Keratinocyte (primary cell): Measurements from ENCODE around the gene FMNL2. TPM values are rescaled to one million over a fixed set of nuclear protein-coding genes. Genes with fewer than 3 reads are reported as not detected.
A peak's percentile ranks its signal among the peaks of the same experiment; 100 is the strongest.

ENCODE experiments used
- DNase-seq: peaks from one replicate; pipeline ENCODE4 v3.0.0-alpha.2; 2011; ENCODE audit warnings: low read depth, missing footprints, low spot score
- FAIRE-seq: peaks from 2 replicates; lab custom pipeline; 2011; peaks lifted over from hg19 to GRCh38; lab: Jason Lieb, UNC
- H2AFZ ChIP-seq: 2 replicates; pipeline ENCODE4 v1.6.0; 2012; ENCODE audit warnings: low read length, control low read depth, inconsistent platforms; ENCODE audit not compliant: control insufficient read depth
- H3K27ac ChIP-seq: 2 replicates; pipeline ENCODE4 v1.5.1; 2011; ENCODE audit warnings: low read length; ENCODE audit not compliant: control insufficient read depth, insufficient read depth
- H3K27me3 ChIP-seq: 3 replicates; pipeline ENCODE4 v1.6.0; 2011; ENCODE audit warnings: low read length; ENCODE audit not compliant: control insufficient read depth, insufficient read depth; ENCODE audit errors: extremely low read depth
- H3K36me3 ChIP-seq, 2 experiments: 2 replicates in 1 of 2; 3 replicates in 1 of 2; pipeline ENCODE4 v1.5.1; 2011; ENCODE audit warnings: low read length in 2 of 2, mild to moderate bottlenecking in 1 of 2; ENCODE audit not compliant: control insufficient read depth in 2 of 2, insufficient read depth in 2 of 2; ENCODE audit errors: extremely low read depth in 1 of 2
- H3K4me1 ChIP-seq: 3 replicates; pipeline ENCODE4 v1.5.1; 2011; ENCODE audit warnings: low read length; ENCODE audit not compliant: control insufficient read depth, insufficient read depth; ENCODE audit errors: extremely low read depth
- H3K4me2 ChIP-seq: 3 replicates; pipeline ENCODE4 v1.6.0; 2011; ENCODE audit warnings: low read depth, low read length; ENCODE audit not compliant: control insufficient read depth, insufficient read depth; ENCODE audit errors: extremely low read depth
- H3K4me3 ChIP-seq, 3 experiments: fragments of 200-600 bp in 1 of 3; sonication (generic) in 1 of 3; 2 replicates in 2 of 3; 3 replicates in 1 of 3; pipeline ENCODE4 v1.5.1; 2011 to 2016; ENCODE audit warnings: low read length in 3 of 3, mild to moderate bottlenecking in 3 of 3, control low read depth in 2 of 3, inconsistent platforms in 1 of 3, low read depth in 1 of 3, mixed read lengths in 1 of 3, mixed run types in 1 of 3, moderate library complexity in 1 of 3; ENCODE audit not compliant: control insufficient read depth in 2 of 3, insufficient read depth in 2 of 3; ENCODE audit errors: extremely low read depth in 1 of 3
- H3K79me2 ChIP-seq: 2 replicates; pipeline ENCODE4 v1.6.0; 2012; ENCODE audit warnings: low read length; ENCODE audit not compliant: control insufficient read depth, insufficient read depth
- H3K9ac ChIP-seq: 3 replicates; pipeline ENCODE4 v1.6.0; 2011; ENCODE audit warnings: low read length; ENCODE audit not compliant: control insufficient read depth, insufficient read depth; ENCODE audit errors: extremely low read depth
- H3K9me1 ChIP-seq: 3 replicates; pipeline ENCODE4 v1.6.0; 2011; ENCODE audit warnings: low read length; ENCODE audit not compliant: control insufficient read depth, insufficient read depth; ENCODE audit errors: extremely low read depth
- H3K9me3 ChIP-seq: 2 replicates; pipeline ENCODE4 v1.5.1; 2012; ENCODE audit warnings: low read depth, low read length; ENCODE audit not compliant: control insufficient read depth
- H4K20me1 ChIP-seq: 3 replicates; pipeline ENCODE4 v1.6.0; 2011; ENCODE audit warnings: low read length; ENCODE audit not compliant: control insufficient read depth, insufficient read depth; ENCODE audit errors: extremely low read depth
- EZH2 ChIP-seq: IDR thresholded peaks from one replicate; pipeline ENCODE4 v1.6.1; 2012; ENCODE audit warnings: inconsistent platforms, mild to moderate bottlenecking, low read length, moderate library complexity
- dilution Hi-C: fragments of 300-500 bp; cut with MboI; formaldehyde crosslinking; loops from one replicate; pipeline ENCODE4 v1.7.0; 2020; ENCODE audit warnings: low sequenced_read_pairs; ENCODE audit not compliant: extremely low pct_ligation_motif_present
- polyA plus RNA-seq, 5 experiments: library from polyadenylated mRNA; depleted of rRNA in 3 of 5; stranded (reverse) in 3 of 5; stranded (forward) in 1 of 5; unstranded in 1 of 5; fragments of >200 nt; gene quantifications; 1 replicate in 1 of 5; 2 replicates in 3 of 5; 3 replicates in 1 of 5; pipeline versions ENCODE4 v1.2.1 to v1.2.3, GENCODE V29; 2011 to 2012; ENCODE audit warnings: missing spikeins in 2 of 5, low read depth in 1 of 5, low replicate concordance in 1 of 5
- TF ChIP-seq, protein P1 (sequence below), 3 experiments: IDR thresholded peaks in 1 of 3; conservative IDR thresholded peaks in 1 of 3; optimal IDR thresholded peaks in 1 of 3; 2 replicates in 2 of 3; 3 replicates in 1 of 3; pipeline versions ENCODE3 to v1.5.1; 2011; ENCODE audit warnings: low read length in 3 of 3, mild to moderate bottlenecking in 3 of 3, moderate library complexity in 2 of 3, control low read depth in 1 of 3, inconsistent platforms in 1 of 3; ENCODE audit not compliant: insufficient read depth in 2 of 3; ENCODE audit errors: extremely low read depth in 1 of 3

Gene FMNL2
- polyA plus RNA-seq, 1 donor (not counting 4 experiments of a cell fraction or from before 2014, with no cell fraction given): 62.7 TPM

- dilution Hi-C loops: no loop called here
- peak; percentile 23 for FAIRE-seq
- Histone ChIP-seq H2AFZ (no peak overlapping the region), H3K27ac (no peak overlapping the region), H4K20me1 (no peaks in the 10 kb centered on the region), H3K4me2 (no peak overlapping the region), H3K9ac (no peak overlapping the region), H3K4me3 (no peak overlapping the region), H3K9me3 (no peaks in the 10 kb centered on the region), H3K9me1 (peaks cover 6% of the 10 kb centered on the region), H3K27me3 (no peaks in the 10 kb centered on the region), H3K4me1 (peaks cover 51% of the 10 kb centered on the region), H3K36me3 (peaks cover 0 to 2% of the 10 kb centered on the region in 2 experiments), H3K79me2 (peaks cover 81% of the 10 kb centered on the region)
- TF ChIP-seq, protein P1, sequence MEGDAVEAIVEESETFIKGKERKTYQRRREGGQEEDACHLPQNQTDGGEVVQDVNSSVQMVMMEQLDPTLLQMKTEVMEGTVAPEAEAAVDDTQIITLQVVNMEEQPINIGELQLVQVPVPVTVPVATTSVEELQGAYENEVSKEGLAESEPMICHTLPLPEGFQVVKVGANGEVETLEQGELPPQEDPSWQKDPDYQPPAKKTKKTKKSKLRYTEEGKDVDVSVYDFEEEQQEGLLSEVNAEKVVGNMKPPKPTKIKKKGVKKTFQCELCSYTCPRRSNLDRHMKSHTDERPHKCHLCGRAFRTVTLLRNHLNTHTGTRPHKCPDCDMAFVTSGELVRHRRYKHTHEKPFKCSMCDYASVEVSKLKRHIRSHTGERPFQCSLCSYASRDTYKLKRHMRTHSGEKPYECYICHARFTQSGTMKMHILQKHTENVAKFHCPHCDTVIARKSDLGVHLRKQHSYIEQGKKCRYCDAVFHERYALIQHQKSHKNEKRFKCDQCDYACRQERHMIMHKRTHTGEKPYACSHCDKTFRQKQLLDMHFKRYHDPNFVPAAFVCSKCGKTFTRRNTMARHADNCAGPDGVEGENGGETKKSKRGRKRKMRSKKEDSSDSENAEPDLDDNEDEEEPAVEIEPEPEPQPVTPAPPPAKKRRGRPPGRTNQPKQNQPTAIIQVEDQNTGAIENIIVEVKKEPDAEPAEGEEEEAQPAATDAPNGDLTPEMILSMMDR (optimal IDR thresholded peaks at IDR 0.05 in 1 of 3, IDR thresholded peaks at IDR 0.05 in 1 of 3, conservative IDR thresholded peaks at IDR 0.05 in 1 of 3; ENCODE audit: extremely low read depth in 1 of 3, insufficient read depth in 2 of 3, low read length in 3 of 3): no peak
- no peak for TF ChIP-seq EZH2
- DNase-seq: no peak
These were observed 173.5 kb downstream of the FMNL2 start for GRCh38 chr2:152508446-152508845.

DNA sequence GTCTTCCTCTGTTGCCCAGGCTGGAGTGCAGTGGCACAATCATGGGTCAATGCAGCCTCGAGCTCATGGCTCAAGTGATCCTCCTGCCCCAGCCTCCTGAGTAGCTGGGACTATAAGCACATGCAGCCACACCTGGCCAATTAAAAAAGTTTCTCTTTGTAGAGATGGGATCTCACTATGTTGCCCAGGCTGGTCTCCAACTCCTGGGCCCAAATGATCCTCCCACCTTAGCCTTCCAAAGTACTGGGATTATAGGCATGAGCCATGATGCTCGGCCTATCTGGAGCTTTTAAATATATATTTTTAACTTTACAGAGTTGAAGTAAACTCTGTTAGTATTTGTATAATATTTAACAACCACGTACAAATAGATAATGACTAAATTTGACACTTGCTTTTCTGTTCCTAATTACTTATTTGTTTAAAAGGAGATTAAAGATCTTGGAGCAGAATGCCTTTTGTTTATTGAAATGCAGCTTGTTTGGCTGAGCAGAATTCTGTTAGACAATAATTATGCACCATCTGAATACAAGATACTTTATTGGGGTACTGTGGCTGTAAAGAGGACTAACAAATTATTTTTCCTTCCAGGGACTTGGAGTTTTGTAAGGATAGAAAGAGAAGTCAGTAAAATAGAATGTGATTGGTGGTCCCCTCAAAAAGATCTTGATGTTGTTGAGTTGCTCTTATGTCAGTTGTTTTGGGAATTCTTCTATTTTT lies 175.0 kb downstream of the FMNL2 start:
- H3K4me1 ChIP-seq: peaks cover 46% of the 10 kb centered on the region

More for the DNA sequence above, 175.0 kb downstream of the FMNL2 start:
- dilution Hi-C loops: no loop called here
- peaks cover 4% of the 10 kb centered on the region for H3K9me1 ChIP-seq
- no peak overlapping the region for H3K4me3 ChIP-seq
- H2AFZ ChIP-seq: no peak overlapping the region
- peaks cover 79% of the 10 kb centered on the region for H3K79me2 ChIP-seq
- H3K9me3 ChIP-seq: no peaks in the 10 kb centered on the region
- H3K27me3 ChIP-seq: no peaks in the 10 kb centered on the region
- DNase-seq (no peak), FAIRE-seq (no peak)
- TF ChIP-seq, protein P1 (optimal IDR thresholded peaks at IDR 0.05 in 1 of 3, IDR thresholded peaks at IDR 0.05 in 1 of 3, conservative IDR thresholded peaks at IDR 0.05 in 1 of 3; ENCODE audit: extremely low read depth in 1 of 3, insufficient read depth in 2 of 3, low read length in 3 of 3): no peak
- no peak for TF ChIP-seq EZH2
- no peak overlapping the region for H3K9ac ChIP-seq
- H3K36me3 ChIP-seq: no peaks in the 10 kb centered on the region
- no peak overlapping the region for H3K27ac ChIP-seq
- peaks cover 3% of the 10 kb centered on the region for H4K20me1 ChIP-seq
- no peak overlapping the region for H3K4me2 ChIP-seq
